Fibroblast of the aortic adventitia (primary cell): ENCODE results near the gene CDKN2D. TPM values are rescaled to one million over a fixed set of nuclear protein-coding genes. Genes with fewer than 3 reads are reported as not detected.

Experiments
- DNase-seq: peaks from one replicate; pipeline ENCODE4 v3.0.0-alpha.2; 2010; ENCODE audit warnings: low read depth
- H3K4me3 ChIP-seq: 2 replicates; pipeline ENCODE4 v1.5.1; 2011; ENCODE audit warnings: low read depth, mild to moderate bottlenecking, control low read depth, low read length, moderate library complexity
- total RNA-seq: library from RNA; depleted of rRNA; stranded (reverse); fragments of >200 nt; gene quantifications from 2 replicates; pipeline ENCODE4 v1.2.3, GENCODE V29; 2012; ENCODE audit warnings: low replicate concordance
- TF ChIP-seq, protein P1 (sequence below): IDR thresholded peaks from 2 replicates; pipeline ENCODE4 v1.5.1; 2011; ENCODE audit warnings: mild to moderate bottlenecking, low read length, control low read depth, inconsistent platforms; ENCODE audit not compliant: insufficient read depth

Gene CDKN2D
- total RNA-seq, 1 donor = 9.2 TPM

DNA sequence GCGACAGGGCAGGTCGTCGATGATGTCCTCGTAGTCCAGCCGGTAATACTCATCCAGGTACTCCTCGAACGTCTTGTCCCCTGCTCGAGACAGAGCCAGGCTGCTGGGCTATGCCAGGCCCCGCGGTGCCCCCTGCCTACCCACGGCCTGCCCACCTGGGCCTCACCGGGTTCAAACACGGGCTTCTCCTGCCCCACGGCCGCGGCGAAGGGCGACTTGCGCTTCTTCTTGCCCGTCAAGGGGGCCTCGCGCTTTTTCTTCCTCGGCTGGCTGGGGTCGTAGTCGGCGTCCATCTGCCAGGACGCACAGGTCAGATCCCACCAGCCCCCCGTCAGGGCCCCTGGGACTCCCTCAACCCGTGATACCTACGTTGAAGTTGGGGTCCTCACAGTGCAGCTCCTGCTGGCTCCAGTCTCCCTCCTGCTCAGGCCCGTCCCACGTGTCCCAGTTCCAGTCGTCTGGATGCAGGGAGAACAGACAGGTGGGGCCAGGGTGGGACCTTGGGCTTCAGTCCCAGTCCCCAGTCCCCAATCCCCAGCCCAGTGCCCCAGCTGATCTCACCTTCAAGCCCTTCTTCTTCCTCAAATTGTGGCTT is 11.1 kb downstream of the CDKN2D start:
- no peak for DNase-seq
- no peak overlapping the region for H3K4me3 ChIP-seq
- TF ChIP-seq, protein P1, sequence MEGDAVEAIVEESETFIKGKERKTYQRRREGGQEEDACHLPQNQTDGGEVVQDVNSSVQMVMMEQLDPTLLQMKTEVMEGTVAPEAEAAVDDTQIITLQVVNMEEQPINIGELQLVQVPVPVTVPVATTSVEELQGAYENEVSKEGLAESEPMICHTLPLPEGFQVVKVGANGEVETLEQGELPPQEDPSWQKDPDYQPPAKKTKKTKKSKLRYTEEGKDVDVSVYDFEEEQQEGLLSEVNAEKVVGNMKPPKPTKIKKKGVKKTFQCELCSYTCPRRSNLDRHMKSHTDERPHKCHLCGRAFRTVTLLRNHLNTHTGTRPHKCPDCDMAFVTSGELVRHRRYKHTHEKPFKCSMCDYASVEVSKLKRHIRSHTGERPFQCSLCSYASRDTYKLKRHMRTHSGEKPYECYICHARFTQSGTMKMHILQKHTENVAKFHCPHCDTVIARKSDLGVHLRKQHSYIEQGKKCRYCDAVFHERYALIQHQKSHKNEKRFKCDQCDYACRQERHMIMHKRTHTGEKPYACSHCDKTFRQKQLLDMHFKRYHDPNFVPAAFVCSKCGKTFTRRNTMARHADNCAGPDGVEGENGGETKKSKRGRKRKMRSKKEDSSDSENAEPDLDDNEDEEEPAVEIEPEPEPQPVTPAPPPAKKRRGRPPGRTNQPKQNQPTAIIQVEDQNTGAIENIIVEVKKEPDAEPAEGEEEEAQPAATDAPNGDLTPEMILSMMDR = no peak

DNA sequence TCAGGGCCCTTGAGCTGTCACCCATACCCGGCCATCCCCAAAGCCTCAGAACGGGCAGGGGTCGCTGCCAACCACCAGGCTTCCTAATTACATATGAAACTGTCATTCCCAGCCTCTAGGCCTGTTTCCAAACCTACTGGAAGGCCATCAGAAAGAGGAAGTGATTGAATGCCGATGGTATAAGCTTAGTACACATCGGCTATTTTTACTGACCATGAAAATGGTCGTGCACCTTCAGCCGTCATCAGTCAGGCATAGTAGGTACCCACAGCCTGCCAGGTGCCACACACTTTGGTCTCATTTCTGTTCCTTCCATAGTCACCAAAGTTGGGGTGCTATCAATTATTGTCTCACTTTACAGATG is 13.2 kb downstream of the CDKN2D start:
- DNase-seq = no peak
- TF ChIP-seq, protein P1 = no peak
- H3K4me3 ChIP-seq = no peak overlapping the region

DNA sequence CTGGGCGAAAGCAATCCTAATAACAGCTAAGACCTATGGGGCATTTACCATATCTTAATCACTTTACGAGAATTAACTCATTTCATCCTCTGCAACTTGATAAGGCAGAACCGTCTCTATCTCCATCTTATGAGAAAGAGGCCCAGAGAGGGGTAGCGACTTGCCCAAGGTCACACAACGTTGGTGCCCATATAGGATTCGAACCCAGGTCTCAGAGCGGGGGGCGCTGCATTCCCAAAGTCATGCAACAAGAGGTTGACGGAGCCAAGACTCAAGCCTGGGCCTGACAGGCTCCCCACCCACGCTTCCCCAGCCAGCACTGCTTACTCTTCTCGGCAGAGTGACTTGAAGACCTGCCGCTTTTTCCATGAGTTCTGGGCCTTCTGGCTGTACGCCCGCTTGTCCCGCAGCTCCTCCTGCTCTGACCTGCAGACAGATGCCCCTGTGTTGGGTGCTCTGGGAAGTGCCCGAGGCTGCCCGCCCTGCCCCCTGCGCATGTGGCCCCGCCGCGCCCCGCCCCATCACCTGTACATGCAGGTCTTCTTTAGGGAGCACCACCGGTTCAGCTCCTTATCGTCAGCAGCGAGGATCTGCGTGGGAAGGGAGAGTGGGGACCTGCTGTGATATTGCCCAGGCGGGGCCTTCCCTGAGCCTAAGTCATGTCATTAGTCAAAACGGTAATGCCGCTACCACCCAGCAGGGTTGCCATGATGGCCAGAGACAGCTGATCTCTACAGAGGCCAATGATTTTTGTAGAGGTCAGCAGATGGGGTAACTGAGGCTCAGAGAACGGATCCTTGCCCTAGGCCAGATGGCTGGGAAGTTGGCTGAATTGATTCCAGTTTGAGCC is 13.8 kb downstream of the CDKN2D start:
- TF ChIP-seq, protein P1 = peak; percentile 8
- H3K4me3 ChIP-seq = no peak overlapping the region
- DNase-seq = no peak

DNA sequence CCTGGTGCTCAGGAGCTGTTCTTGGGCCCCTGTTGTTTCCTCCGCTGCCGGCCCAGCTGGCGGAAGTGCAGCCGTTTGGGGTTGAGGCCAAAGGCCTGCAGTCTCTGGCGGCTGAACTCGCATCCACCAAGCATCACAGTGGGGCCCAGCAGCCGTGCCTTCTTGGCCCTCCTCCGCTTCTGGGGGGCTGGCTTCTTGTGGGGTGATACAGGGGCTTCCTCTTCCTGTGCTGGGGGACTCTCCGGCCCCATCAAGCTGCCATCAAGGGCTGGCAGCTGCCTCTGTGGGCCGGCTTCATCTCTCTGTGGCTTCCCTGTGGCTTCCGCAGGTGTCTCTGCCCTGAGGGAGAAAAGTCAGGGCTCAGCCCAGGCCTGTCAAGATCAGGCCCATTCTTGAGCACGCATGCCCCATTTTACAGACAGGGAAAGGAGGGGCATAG is 14.8 kb downstream of the CDKN2D start:
- no peak overlapping the region for H3K4me3 ChIP-seq
- DNase-seq = no peak
- TF ChIP-seq, protein P1 = no peak

DNA sequence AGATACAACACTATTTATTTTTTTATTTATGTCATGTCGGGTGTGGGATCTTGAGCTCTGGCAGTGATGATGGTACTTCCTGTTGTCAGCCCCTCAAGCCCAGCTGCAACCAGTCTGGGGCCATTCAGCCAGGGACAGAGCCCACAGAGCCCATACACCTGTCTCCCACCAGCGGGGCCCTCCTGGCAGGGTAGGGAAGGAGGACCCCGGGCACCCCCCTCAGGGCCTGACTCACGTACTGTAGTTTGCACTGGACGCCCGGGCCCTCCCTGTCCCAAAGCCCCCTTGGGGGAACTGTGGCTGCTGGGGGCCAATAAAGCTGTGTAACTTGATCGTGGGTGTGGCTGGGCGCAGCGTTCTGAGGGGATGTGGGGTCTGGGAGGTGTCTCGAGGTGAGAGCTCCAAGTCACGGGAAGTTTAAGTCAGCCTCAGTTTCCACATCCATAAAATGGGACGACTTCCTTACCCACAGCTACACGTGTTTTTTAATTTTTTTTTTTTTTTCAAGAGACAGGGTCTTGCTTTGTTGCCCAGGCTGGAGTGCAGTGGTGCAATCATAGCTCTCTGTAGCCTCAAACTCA is 15.6 kb downstream of the CDKN2D start:
- TF ChIP-seq, protein P1 = no peak
- DNase-seq = no peak
- H3K4me3 ChIP-seq = no peak overlapping the region

DNA sequence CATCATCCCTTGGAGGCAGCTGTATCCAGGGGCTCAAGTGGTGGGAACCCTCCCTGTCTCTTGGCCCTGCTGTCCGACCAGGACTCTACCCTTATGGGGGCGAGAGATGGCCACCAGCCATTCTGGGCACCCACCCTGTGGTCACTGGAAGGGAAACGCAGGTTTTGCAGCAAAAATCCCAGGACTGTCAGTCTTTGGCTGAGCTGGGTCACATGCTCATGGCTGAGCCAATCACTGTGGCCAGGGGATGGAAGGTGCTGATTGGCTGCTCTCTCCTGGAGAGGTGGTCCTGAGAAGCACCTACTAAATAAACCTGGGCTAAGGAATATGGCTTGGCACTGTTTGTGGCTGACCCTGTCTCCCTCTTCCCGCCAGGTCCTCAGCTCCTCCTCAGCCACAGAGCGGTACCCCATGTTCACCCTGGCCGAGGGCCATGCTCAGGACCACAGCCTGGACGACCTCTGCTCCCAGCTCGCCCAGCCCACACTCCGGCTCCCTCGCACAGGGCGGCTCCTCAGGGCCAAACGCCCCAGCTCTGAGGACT is 16.2 kb downstream of the CDKN2D start:
- H3K4me3 ChIP-seq = no peak overlapping the region
- no peak for DNase-seq
- TF ChIP-seq, protein P1 = no peak
